Urinary bladder (tissue), 4 donors: ENCODE results near the gene KIFC1. TPM values are rescaled to one million over a fixed set of nuclear protein-coding genes. Genes with fewer than 3 reads are reported as not detected.
A peak's percentile ranks its signal among the peaks of the same experiment; 100 is the strongest.
"Not testable (repeated sequence)": the region's sequence is repeated elsewhere in the genome, so short reads cannot be mapped to it uniquely, and the experiment has no call there.

Experiments used
- DNase-seq: peaks from one replicate; pipeline ENCODE4 v3.0.0-alpha.2; 2015; ENCODE audit errors: extremely low spot score
- H3K27ac ChIP-seq: one replicate; pipeline ENCODE4 v1.5.1; 2013; ENCODE audit warnings: low read depth, mild to moderate bottlenecking, moderate library complexity
- H3K36me3 ChIP-seq: one replicate; pipeline ENCODE4 v1.6.1; 2013; ENCODE audit warnings: mild to moderate bottlenecking, moderate library complexity; ENCODE audit not compliant: insufficient read depth
- H3K4me1 ChIP-seq: one replicate; pipeline ENCODE4 v1.6.1; 2013; ENCODE audit warnings: mild to moderate bottlenecking, moderate library complexity; ENCODE audit not compliant: insufficient read depth
- H3K4me3 ChIP-seq: one replicate; pipeline ENCODE4 v1.5.1; 2013; ENCODE audit warnings: low read depth, low read length
- WGBS: extraction: QIAGEN DNeasy Blood & Tissue Kit; methylation state at CpG from one replicate; pipeline ENCODE4 v1.1.7; 2013; 5-methylcytosine and 5-hydroxymethylcytosine counted together
- polyA plus RNA-seq: library from polyadenylated mRNA; stranded (reverse); fragments of 200-250 nt; gene quantifications from one replicate; pipeline ENCODE4 v1.2.3, GENCODE V29; 2013
- total RNA-seq: library from RNA; depleted of rRNA; stranded (reverse); fragments of >200 nt; gene quantifications from one replicate; pipeline ENCODE4 v1.2.3, GENCODE V29; 2014
- donor health status: healthy with polysubstance abuse.
- donor health status: healthy.

The KIFC1 gene
- total and polyA plus RNA-seq, 2 donors = 1.2 to 7.5 TPM

GRCh38 chr6:33365206-33365971 lies 26.2 kb upstream of the KIFC1 start:
- 82% methylated on average over 10 of the region's 10 CpGs for WGBS
- not testable (repeated sequence) for H3K4me3 ChIP-seq, H3K36me3 ChIP-seq, DNase-seq, H3K4me1 ChIP-seq, H3K27ac ChIP-seq

- Histone ChIP-seq H3K4me3 (no peak overlapping the region), H3K4me1 (no peaks in the 10 kb centered on the region), H3K36me3 (no peaks in the 10 kb centered on the region), H3K27ac (no peak overlapping the region)
- WGBS = 83% methylated on average over 8 of the region's 8 CpGs
- no peak for DNase-seq
Observed at GRCh38 chr6:33367009-33367714, 24.5 kb upstream of the KIFC1 start.

GRCh38 chr6:33367715-33368025 lies 24.0 kb upstream of the KIFC1 start:
- H3K27ac ChIP-seq, DNase-seq, H3K4me1 ChIP-seq, H3K4me3 ChIP-seq, H3K36me3 ChIP-seq: not testable (repeated sequence)
- WGBS = 88% methylated on average over 5 of the region's 5 CpGs

GRCh38 chr6:33371901-33372300 lies 19.7 kb upstream of the KIFC1 start:
- DNase-seq, H3K36me3 ChIP-seq, H3K27ac ChIP-seq, H3K4me1 ChIP-seq, H3K4me3 ChIP-seq: not testable (repeated sequence)
- 82% methylated on average over 8 of the region's 8 CpGs for WGBS

- Histone ChIP-seq H3K4me3 (no peak overlapping the region), H3K4me1 (peaks cover 2% of the 10 kb centered on the region), H3K27ac (no peak overlapping the region), H3K36me3 (no peaks in the 10 kb centered on the region)
- 45% methylated on average over 5 of the region's 5 CpGs for WGBS
- no peak for DNase-seq
Observed at GRCh38 chr6:33372526-33373123, 19.0 kb upstream of the KIFC1 start.

GRCh38 chr6:33373960-33374910 lies 17.4 kb upstream of the KIFC1 start:
- Histone ChIP-seq H3K4me3 (no peak overlapping the region), H3K36me3 (no peaks in the 10 kb centered on the region), H3K27ac (peak overlapping the region; percentile 56), H3K4me1 (peaks cover 2% of the 10 kb centered on the region)
- WGBS = 64% methylated on average over 8 of the region's 8 CpGs
- no peak for DNase-seq

- Histone ChIP-seq H3K36me3 (no peaks in the 10 kb centered on the region), H3K4me3 (no peak overlapping the region), H3K4me1 (peaks cover 2% of the 10 kb centered on the region), H3K27ac (no peak overlapping the region)
- WGBS = 13% methylated on average over 9 of the region's 9 CpGs
- peak; percentile 64 for DNase-seq
Observed at GRCh38 chr6:33375143-33375671, 16.4 kb upstream of the KIFC1 start.

- H3K4me1 ChIP-seq = peaks cover 2% of the 10 kb centered on the region
- WGBS = 85% methylated on average over 4 of the region's 4 CpGs
- no peak overlapping the region for H3K4me3 ChIP-seq
- DNase-seq = no peak
- H3K27ac ChIP-seq = no peak overlapping the region
- no peaks in the 10 kb centered on the region for H3K36me3 ChIP-seq
Observed at GRCh38 chr6:33377171-33377570, 14.5 kb upstream of the KIFC1 start.

GRCh38 chr6:33379184-33379583 lies 12.4 kb upstream of the KIFC1 start:
- not testable (repeated sequence) for H3K27ac ChIP-seq, DNase-seq, H3K4me3 ChIP-seq, H3K4me1 ChIP-seq, H3K36me3 ChIP-seq
- WGBS = 96% methylated on average over 10 of the region's 10 CpGs

GRCh38 chr6:33380272-33380981 lies 11.2 kb upstream of the KIFC1 start:
- H3K27ac ChIP-seq = no peak overlapping the region
- no peaks in the 10 kb centered on the region for H3K4me1 ChIP-seq
- no peaks in the 10 kb centered on the region for H3K36me3 ChIP-seq
- DNase-seq = no peak
- 84% methylated on average over 2 of the region's 2 CpGs for WGBS
- no peak overlapping the region for H3K4me3 ChIP-seq

GRCh38 chr6:33383427-33384185 lies 8.0 kb upstream of the KIFC1 start:
- DNase-seq = no peak
- Histone ChIP-seq H3K4me1 (no peaks in the 10 kb centered on the region), H3K27ac (no peak overlapping the region), H3K36me3 (no peaks in the 10 kb centered on the region), H3K4me3 (no peak overlapping the region)
- 76% methylated on average over 10 of the region's 10 CpGs for WGBS

GRCh38 chr6:33384581-33385020 lies 7.0 kb upstream of the KIFC1 start:
- H3K4me1 ChIP-seq = no peaks in the 10 kb centered on the region
- 26% methylated on average over 4 of the region's 4 CpGs for WGBS
- no peak overlapping the region for H3K4me3 ChIP-seq
- DNase-seq = no peak
- H3K27ac ChIP-seq = no peak overlapping the region
- no peaks in the 10 kb centered on the region for H3K36me3 ChIP-seq
